Breast epithelium (tissue), 4 donors: Measurements from ENCODE around the gene CBARP. TPM values are rescaled to one million over a fixed set of nuclear protein-coding genes. Genes with fewer than 3 reads are reported as not detected.
"Not testable (repeated sequence)": the region's sequence is repeated elsewhere in the genome, so short reads cannot be mapped to it uniquely, and the experiment has no call there.

Source experiments
- DNase-seq, 2 donors: peaks; one replicate each; pipeline ENCODE4 v3.0.0-alpha.2; 2019; ENCODE audit warnings: low spot score in 2 of 2
- H3K27ac ChIP-seq, 2 donors: fragments of 200-600 bp; sonication (generic) in 1 of 2; one replicate each; pipeline ENCODE4 v1.5.1; 2016 to 2019; ENCODE audit warnings: mild to moderate bottlenecking in 1 of 2
- H3K27me3 ChIP-seq, 2 donors: fragments of 200-600 bp; sonication (generic) in 1 of 2; one replicate each; pipeline versions ENCODE4 v1.5.1 to v1.6.0; 2017 to 2019; ENCODE audit warnings: control low read depth in 1 of 2, mild to moderate bottlenecking in 1 of 2
- H3K36me3 ChIP-seq: fragments of 200-600 bp; one replicate; pipeline ENCODE4 v1.5.1; 2019
- H3K4me1 ChIP-seq, 2 donors: fragments of 200-600 bp; sonication (generic); one replicate each; pipeline ENCODE4 v1.5.1; 2016 to 2019; ENCODE audit warnings: control low read depth in 1 of 2
- H3K4me3 ChIP-seq, 3 donors: fragments of 200-600 bp; sonication (generic); 1 replicate in 2 of 3; 2 replicates in 1 of 3; pipeline ENCODE4 v1.5.1; 2016 to 2019; ENCODE audit warnings: mild to moderate bottlenecking in 3 of 3, moderate library complexity in 2 of 3
- H3K9me3 ChIP-seq, 2 donors: fragments of 200-600 bp; sonication (generic) in 1 of 2; one replicate each; pipeline ENCODE4 v1.5.1; 2016 to 2019; ENCODE audit warnings: control low read depth in 1 of 2
- CTCF ChIP-seq, 3 donors: fragments of 450-650 bp; IDR thresholded peaks; one replicate each; pipeline ENCODE4 v1.5.1; 2016 to 2017; ENCODE audit warnings: antibody characterized with exemption in 3 of 3, mild to moderate bottlenecking in 3 of 3, moderate library complexity in 3 of 3
- POLR2A ChIP-seq: fragments of 450-650 bp; IDR thresholded peaks from one replicate; pipeline ENCODE4 v1.6.1; 2016; ENCODE audit warnings: antibody characterized with exemption, mild to moderate bottlenecking, moderate library complexity
- POLR2AphosphoS5 ChIP-seq, 3 donors: sonication (generic); formaldehyde crosslinking; IDR thresholded peaks; one replicate each; pipeline ENCODE4 v1.6.1; 2017; ENCODE audit warnings: antibody characterized with exemption in 3 of 3
- intact Hi-C: fragments of 100-400 bp; cut with DNase I; formaldehyde crosslinking; loops from one replicate; pipeline ENCODE4 v1.15.1; 2023; ENCODE audit warnings: low total_unique reads
- total RNA-seq, 3 donors: library from RNA; depleted of rRNA; stranded (reverse); fragments of >200 nt; gene quantifications; one replicate each; pipeline ENCODE4 v1.1.0, GENCODE V29; 2016

CBARP gene
- total RNA-seq, 3 donors from 2014 or later: 0.98 to 4.8 TPM; not detected in 1

- Histone ChIP-seq H3K4me3 (peak overlapping the region; percentile 70 to 93 (median 75)), H3K4me1 (peaks cover 7 to 14% of the 10 kb centered on the region in 2 donors), H3K36me3 (no peaks in the 10 kb centered on the region), H3K27me3 (no peaks in the 10 kb centered on the region), H3K9me3 (no peaks in the 10 kb centered on the region), H3K27ac (peak overlapping the region; percentile 63 to 77)
- TF ChIP-seq POLR2AphosphoS5 (IDR thresholded peaks at IDR 0.05) (no peak), POLR2A (no peak), CTCF (IDR thresholded peaks at IDR 0.05) (peak in 1 of 3 donors; percentile 6)
- intact Hi-C loops: no loop called here
- no peak for DNase-seq
Measured at GRCh38 chr19:1206864-1207450, 30.8 kb downstream of the CBARP start.

- H3K36me3 ChIP-seq: no peaks in the 10 kb centered on the region
- peaks cover 7 to 14% of the 10 kb centered on the region in 2 donors for H3K4me1 ChIP-seq
- TF ChIP-seq POLR2A (no peak), POLR2AphosphoS5 (IDR thresholded peaks at IDR 0.05) (no peak), CTCF (IDR thresholded peaks at IDR 0.05) (no peak)
- peak overlapping the region; percentile 70 to 93 (median 75) for H3K4me3 ChIP-seq
- H3K9me3 ChIP-seq: no peaks in the 10 kb centered on the region
- no peak for DNase-seq
- intact Hi-C loops: no loop called here
- peak overlapping the region; percentile 63 to 89 for H3K27ac ChIP-seq
- no peaks in the 10 kb centered on the region for H3K27me3 ChIP-seq
Measured at GRCh38 chr19:1206150-1206863, 31.5 kb downstream of the CBARP start.

- intact Hi-C loops: no loop called here
- peak; percentile 99 for DNase-seq
- Histone ChIP-seq H3K36me3 (no peaks in the 10 kb centered on the region), H3K9me3 (no peaks in the 10 kb centered on the region), H3K4me1 (peaks cover 7% of the 10 kb centered on the region in 2 donors), H3K27me3 (no peaks in the 10 kb centered on the region), H3K27ac (peak within 1 kb of the TSS; percentile 89 to 90), H3K4me3 (peak within 1 kb of the TSS; percentile 70 to 93 (median 75))
- TF ChIP-seq POLR2A (peak; percentile 51), CTCF (IDR thresholded peaks at IDR 0.05) (no peak), POLR2AphosphoS5 (IDR thresholded peaks at IDR 0.05) (peak; percentile 64 to 89 (median 74))
Measured at GRCh38 chr19:1205114-1206099, 32.4 kb downstream of the CBARP start, which contains the start of gene STK11. TSS of gene STK11 (plus strand) at chr19:1205778. CDS start at chr19:1206914, 1,136 bp downstream.

GRCh38 chr19:1200614-1201013, 37.2 kb downstream of the CBARP start:
- H3K27ac ChIP-seq, DNase-seq, H3K9me3 ChIP-seq, H3K36me3 ChIP-seq, H3K4me3 ChIP-seq, H3K27me3 ChIP-seq, intact Hi-C loops, H3K4me1 ChIP-seq: not testable (repeated sequence)

GRCh38 chr19:1199531-1199930, 38.3 kb downstream of the CBARP start:
- H3K36me3 ChIP-seq: no peaks in the 10 kb centered on the region
- no peak overlapping the region for H3K4me3 ChIP-seq
- H3K9me3 ChIP-seq: no peaks in the 10 kb centered on the region
- H3K27ac ChIP-seq: no peak overlapping the region
- intact Hi-C loops: no loop called here
- no peaks in the 10 kb centered on the region for H3K4me1 ChIP-seq
- TF ChIP-seq CTCF (IDR thresholded peaks at IDR 0.05) (no peak), POLR2AphosphoS5 (IDR thresholded peaks at IDR 0.05) (no peak), POLR2A (no peak)
- no peak for DNase-seq
- H3K27me3 ChIP-seq: no peaks in the 10 kb centered on the region
